ENCODE data around the gene ZFTA. TPM values are rescaled to one million over a fixed set of nuclear protein-coding genes. Genes with fewer than 3 reads are reported as not detected.

The ZFTA gene
- total RNA-seq, 1 experiment from 2014 or later = 19.3 TPM

GRCh38 chr11:63791495-63792167, 23.1 kb upstream of the ZFTA start:
- ChIA-PET CTCF (no interaction called here), POLR2A (ENCODE audit: unreplicated experiment) (interaction anchor here (0.7 kb wide), 1 partner anchor 137 kb away, joined by 3 read pairs; no protein-coding TSS in a partner anchor)
- no TSS peak for BruUV-seq (replicated peaks)
- peaks cover 4% of the 10 kb centered on the region; the same call in 1 of the 2 replicates for H3F3A ChIP-seq (ENCODE audit: insufficient read depth, low read depth)
- no peaks in the 10 kb centered on the region for H4K20me1 ChIP-seq (ENCODE audit: insufficient read depth)
- H3K27ac ChIP-seq = no peak overlapping the region
- intact Hi-C loops (cut with micrococcal nuclease; ENCODE audit: unreplicated experiment) = no loop called here
- H3K9me2 ChIP-seq (ENCODE audit: insufficient read depth) = no peaks in the 10 kb centered on the region
- H3K9me3 ChIP-seq (ENCODE audit: insufficient read depth, low read depth) = peaks cover 20% of the 10 kb centered on the region; the same call in 1 of the 2 replicates
- TF ChIP-seq EZH2 (IDR thresholded peaks at IDR 0.05; ENCODE audit: low read depth) = no peak
- TF ChIP-seq CTCF (conservative IDR thresholded peaks at IDR 0.05) = no peak
- no peaks in the 10 kb centered on the region for H3K79me2 ChIP-seq (ENCODE audit: low read depth)
- no peak overlapping the region for H3K4me2 ChIP-seq
- no peaks in the 10 kb centered on the region for H3K4me1 ChIP-seq (replicated peaks; ENCODE audit: insufficient read depth)
- H3K4me3 ChIP-seq = no peak overlapping the region
- no peaks in the 10 kb centered on the region for H3K36me3 ChIP-seq (ENCODE audit: low read depth)
- H2AFZ ChIP-seq = no peak overlapping the region
- H3K27me3 ChIP-seq (ENCODE audit: insufficient read depth, low read depth) = no peaks in the 10 kb centered on the region
- no peak for DNase-seq

GRCh38 chr11:63785823-63786222, 17.2 kb upstream of the ZFTA start:
- Histone ChIP-seq H3K9me3 (ENCODE audit: insufficient read depth, low read depth) (0 out of 2 replicates have a peak, but pooled peaks cover 7% of the 10 kb centered on the region), H3K79me2 (ENCODE audit: low read depth) (no peaks in the 10 kb centered on the region), H3K27ac (no peak overlapping the region), H2AFZ (no peak overlapping the region), H3K27me3 (ENCODE audit: insufficient read depth, low read depth) (no peaks in the 10 kb centered on the region), H3K4me3 (no peak overlapping the region), H3K4me2 (no peak overlapping the region), H3K36me3 (ENCODE audit: low read depth) (no peaks in the 10 kb centered on the region), H3K4me1 (replicated peaks; ENCODE audit: insufficient read depth) (no peaks in the 10 kb centered on the region), H3F3A (ENCODE audit: insufficient read depth, low read depth) (no peaks in the 10 kb centered on the region), H3K9me2 (ENCODE audit: insufficient read depth) (no peaks in the 10 kb centered on the region), H4K20me1 (ENCODE audit: insufficient read depth) (no peaks in the 10 kb centered on the region)
- DNase-seq = no peak
- ChIA-PET POLR2A (ENCODE audit: unreplicated experiment) (no interaction called here), CTCF (no interaction called here)
- no TSS peak for BruUV-seq (replicated peaks)
- intact Hi-C loops (cut with micrococcal nuclease; ENCODE audit: unreplicated experiment) = no loop called here
- TF ChIP-seq EZH2 (IDR thresholded peaks at IDR 0.05; ENCODE audit: low read depth) = no peak
- no peak for TF ChIP-seq CTCF (conservative IDR thresholded peaks at IDR 0.05)

GRCh38 chr11:63783925-63784592, 15.5 kb upstream of the ZFTA start:
- POLR2A ChIA-PET (ENCODE audit: unreplicated experiment) = no interaction called here
- no peak for DNase-seq

More at GRCh38 chr11:63783925-63784592, 15.5 kb upstream of the ZFTA start:
- BruUV-seq (replicated peaks) = no TSS peak
- H4K20me1 ChIP-seq (ENCODE audit: insufficient read depth) = no peaks in the 10 kb centered on the region
- no peak for TF ChIP-seq CTCF (conservative IDR thresholded peaks at IDR 0.05)
- TF ChIP-seq EZH2 (IDR thresholded peaks at IDR 0.05; ENCODE audit: low read depth) = no peak
- H2AFZ ChIP-seq = 0 out of 2 replicates have a peak overlapping the region, but pooled peaks have one; percentile 61
- no peak overlapping the region for H3K4me2 ChIP-seq
- H3K4me3 ChIP-seq = no peak overlapping the region
- no peaks in the 10 kb centered on the region for H3K79me2 ChIP-seq (ENCODE audit: low read depth)
- intact Hi-C loops (cut with micrococcal nuclease; ENCODE audit: unreplicated experiment) = no loop called here
- no peaks in the 10 kb centered on the region for H3K36me3 ChIP-seq (ENCODE audit: low read depth)
- no peaks in the 10 kb centered on the region for H3K4me1 ChIP-seq (replicated peaks; ENCODE audit: insufficient read depth)
- CTCF ChIA-PET = no interaction called here
- no peak overlapping the region for H3K27ac ChIP-seq
- H3K9me3 ChIP-seq (ENCODE audit: insufficient read depth, low read depth) = no peaks in the 10 kb centered on the region
- no peaks in the 10 kb centered on the region for H3K27me3 ChIP-seq (ENCODE audit: insufficient read depth, low read depth)
- H3K9me2 ChIP-seq (ENCODE audit: insufficient read depth) = no peaks in the 10 kb centered on the region
- no peaks in the 10 kb centered on the region for H3F3A ChIP-seq (ENCODE audit: insufficient read depth, low read depth)
